HG03432 (cell line): ENCODE measurements around the gene CCDC15.
A peak's percentile ranks its signal among the peaks of the same experiment; 100 is the strongest.

Experiments
- ATAC-seq: cut with Tn5 transposase; IDR thresholded peaks from one replicate; pipeline ENCODE4 v1.9.1; 2021; ENCODE audit warnings: mild to moderate bottlenecking, moderate library complexity; ENCODE audit not compliant: unreplicated experiment

Gene CCDC15, protein sequence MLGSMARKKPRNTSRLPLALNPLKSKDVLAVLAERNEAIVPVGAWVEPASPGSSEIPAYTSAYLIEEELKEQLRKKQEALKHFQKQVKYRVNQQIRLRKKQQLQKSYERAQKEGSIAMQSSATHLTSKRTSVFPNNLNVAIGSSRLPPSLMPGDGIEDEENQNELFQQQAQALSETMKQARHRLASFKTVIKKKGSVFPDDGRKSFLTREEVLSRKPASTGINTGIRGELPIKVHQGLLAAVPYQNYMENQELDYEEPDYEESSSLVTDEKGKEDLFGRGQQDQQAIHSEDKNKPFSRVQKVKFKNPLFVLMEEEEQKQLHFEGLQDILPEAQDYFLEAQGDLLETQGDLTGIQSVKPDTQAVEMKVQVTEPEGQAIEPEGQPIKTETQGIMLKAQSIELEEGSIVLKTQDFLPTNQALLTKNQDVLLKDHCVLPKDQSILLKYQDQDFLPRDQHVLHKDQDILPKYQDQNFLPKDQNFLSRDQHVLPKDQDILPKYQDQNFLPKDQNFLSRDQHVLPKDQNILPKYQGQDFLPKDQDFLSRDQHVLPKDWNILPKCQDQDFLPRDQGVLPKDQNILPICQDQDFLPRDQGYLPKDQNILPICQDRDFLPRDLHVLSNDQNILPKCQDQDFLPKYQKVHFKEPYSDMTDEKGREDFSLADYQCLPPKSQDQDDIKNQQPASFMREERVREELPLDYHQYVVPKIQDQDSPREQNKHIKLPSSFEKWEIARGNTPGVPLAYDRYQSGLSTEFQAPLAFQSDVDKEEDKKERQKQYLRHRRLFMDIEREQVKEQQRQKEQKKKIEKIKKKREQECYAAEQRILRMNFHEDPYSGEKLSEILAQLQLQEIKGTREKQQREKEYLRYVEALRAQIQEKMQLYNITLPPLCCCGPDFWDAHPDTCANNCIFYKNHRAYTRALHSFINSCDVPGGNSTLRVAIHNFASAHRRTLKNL

GRCh38 chr11:124953753-124954589 lies at the start of gene CCDC15:
TSS of gene CCDC15 (plus strand) at chr11:124954202. CDS start at chr11:124954733, 531 bp downstream.
- ATAC-seq: peak; percentile 100

- ATAC-seq: no peak
These were observed 38.2 kb upstream of the CCDC15 start for GRCh38 chr11:124915541-124916369.

GRCh38 chr11:124916370-124916710 lies 37.7 kb upstream of the CCDC15 start:
- no peak for ATAC-seq

GRCh38 chr11:124917115-124917637 lies 36.8 kb upstream of the CCDC15 start:
- ATAC-seq: no peak

DNA sequence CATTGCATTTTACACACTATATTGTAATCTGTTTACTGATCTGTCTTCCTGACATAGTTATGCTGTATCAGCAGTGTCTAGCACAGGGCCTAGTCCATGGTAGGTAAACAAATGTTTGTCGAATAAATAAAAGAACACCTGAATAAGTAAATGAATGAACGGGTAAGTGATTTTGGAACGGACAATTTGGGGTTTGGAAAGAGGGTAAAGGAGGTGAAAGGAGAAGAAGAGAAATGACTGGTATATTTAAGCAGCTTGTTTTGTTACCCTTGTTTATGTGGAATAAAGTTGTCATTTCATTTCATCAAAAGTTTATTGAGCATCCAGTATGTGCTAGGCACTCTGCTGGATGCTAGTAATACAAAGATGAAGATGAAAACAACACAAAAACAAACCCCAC lies 35.1 kb upstream of the CCDC15 start, which contains the start of gene HEPN1:
Gene HEPN1 (plus strand): TSS at position 301 of the 400 bp plus-strand sequence.
- ATAC-seq: no peak

DNA sequence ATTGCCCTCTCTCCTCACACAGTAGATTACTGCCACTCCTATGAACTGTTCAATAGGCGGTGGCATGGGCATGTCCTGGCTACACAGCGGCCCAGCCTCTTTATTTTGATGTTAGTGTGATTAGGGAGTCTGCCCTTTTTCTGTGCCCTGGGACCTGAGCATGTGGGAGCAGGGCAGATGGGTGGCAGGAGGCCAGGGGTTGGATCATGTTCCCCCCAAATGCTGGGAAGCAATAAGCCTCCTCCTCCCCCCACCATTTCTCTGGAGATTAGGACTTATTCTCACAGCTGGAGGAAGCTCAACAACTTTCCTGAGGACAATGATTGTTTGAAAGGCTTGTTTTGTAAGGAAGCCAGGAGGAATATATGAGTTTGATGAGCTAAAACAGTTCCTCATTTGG lies 34.1 kb upstream of the CCDC15 start:
- ATAC-seq: no peak

DNA sequence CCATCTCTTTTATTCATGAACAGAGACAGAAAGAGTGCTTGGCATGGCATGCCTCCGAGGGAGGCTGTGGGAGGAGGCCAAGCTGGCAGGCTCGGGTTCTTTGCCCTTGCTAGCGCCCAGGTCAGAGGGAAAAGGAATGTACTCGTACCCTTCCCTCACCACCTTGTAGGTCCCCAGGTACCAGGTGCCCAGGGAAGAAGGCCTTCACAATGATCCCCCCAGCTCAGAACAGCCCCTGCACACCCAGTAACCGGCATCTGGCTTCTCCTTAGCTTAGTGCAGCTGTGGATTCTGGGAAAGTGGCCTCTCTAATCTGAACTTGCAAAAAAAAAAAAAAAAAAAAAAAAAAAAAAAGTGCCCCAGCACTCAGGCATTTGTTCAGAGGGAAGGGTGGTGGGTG lies 33.6 kb upstream of the CCDC15 start:
- ATAC-seq: no peak

- ATAC-seq: peak; percentile 76
These were observed 33.0 kb upstream of the CCDC15 start for GRCh38 chr11:124920870-124921609.

- ATAC-seq: no peak
These were observed 31.2 kb upstream of the CCDC15 start for GRCh38 chr11:124922831-124923230.

DNA sequence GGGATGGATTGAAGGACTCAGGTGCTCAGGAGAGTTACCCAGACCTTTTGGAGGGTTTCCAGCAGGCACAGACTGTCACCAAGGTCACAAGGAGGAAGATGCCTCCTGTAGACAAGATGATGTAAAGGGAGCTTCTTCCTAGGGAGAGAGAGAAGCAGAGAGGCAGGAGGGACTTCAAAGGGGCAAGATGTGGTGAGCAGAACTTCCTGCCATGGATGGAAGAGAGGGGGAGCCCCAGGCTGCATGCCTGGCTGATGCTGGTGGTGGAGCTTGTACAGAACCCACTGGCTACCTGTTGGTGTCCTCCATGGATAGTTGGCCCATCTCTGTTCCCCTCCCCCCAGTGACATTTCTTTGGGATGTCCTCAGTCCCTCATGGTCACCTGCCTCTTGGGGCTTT lies 30.7 kb upstream of the CCDC15 start:
- ATAC-seq: no peak

GRCh38 chr11:124928942-124929665 lies 24.9 kb upstream of the CCDC15 start:
- no peak for ATAC-seq

DNA sequence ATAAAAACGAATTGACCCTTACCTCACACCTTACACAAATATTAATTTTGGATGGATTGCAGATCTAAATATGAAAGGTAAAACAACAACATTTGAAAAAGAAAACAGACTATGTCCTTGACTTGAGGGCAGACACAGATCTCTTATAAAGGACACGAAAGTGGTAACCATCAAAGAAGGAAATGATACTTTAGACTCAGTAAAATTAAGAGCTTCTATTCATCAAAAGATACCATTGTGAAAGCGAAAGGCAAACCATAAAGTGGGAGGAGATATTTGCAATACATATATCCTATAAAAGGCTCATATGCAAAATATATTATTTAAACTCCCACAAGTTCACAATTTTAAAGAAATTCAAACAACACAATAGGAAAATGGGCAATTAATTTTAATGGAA lies 23.2 kb upstream of the CCDC15 start:
- ATAC-seq: peak; percentile 93

DNA sequence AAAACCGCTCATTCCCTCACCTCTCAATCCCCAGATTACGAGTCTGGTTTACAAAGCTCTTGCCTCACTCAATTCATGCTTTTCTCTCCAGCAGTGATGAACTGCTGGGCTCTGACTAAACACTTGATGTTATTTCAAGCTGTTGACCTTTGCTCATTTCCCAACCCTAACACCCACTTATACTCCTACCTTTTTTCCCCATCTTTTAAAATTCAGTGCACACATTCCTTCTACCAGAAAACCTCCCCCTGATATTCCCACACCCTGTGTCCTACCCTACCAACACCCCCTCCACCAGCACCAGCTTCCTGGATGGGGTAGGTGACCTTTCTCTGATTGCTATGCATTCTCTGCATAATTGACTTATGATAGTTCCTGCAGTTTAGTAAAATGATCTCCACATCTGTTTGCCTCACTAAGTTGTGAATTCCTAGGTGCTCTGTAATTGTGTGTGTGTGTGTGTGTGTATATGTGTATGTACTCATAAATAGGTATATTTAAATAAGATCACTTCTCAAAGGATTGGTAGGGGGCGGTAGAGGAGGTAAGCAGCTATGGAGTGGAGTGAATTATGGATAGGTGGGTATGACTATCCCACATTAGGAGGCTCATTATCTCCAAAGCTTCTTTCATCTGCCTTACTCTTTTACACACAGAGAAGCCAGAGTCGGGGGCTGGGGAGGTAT lies 19.0 kb upstream of the CCDC15 start:
- ATAC-seq: no peak

GRCh38 chr11:124935548-124936514 lies 18.2 kb upstream of the CCDC15 start, which contains the start of gene HEPACAM:
TSS of gene HEPACAM (minus strand) at chr11:124936047. CDS start at chr11:124936006, 41 bp downstream.
- ATAC-seq: no peak

DNA sequence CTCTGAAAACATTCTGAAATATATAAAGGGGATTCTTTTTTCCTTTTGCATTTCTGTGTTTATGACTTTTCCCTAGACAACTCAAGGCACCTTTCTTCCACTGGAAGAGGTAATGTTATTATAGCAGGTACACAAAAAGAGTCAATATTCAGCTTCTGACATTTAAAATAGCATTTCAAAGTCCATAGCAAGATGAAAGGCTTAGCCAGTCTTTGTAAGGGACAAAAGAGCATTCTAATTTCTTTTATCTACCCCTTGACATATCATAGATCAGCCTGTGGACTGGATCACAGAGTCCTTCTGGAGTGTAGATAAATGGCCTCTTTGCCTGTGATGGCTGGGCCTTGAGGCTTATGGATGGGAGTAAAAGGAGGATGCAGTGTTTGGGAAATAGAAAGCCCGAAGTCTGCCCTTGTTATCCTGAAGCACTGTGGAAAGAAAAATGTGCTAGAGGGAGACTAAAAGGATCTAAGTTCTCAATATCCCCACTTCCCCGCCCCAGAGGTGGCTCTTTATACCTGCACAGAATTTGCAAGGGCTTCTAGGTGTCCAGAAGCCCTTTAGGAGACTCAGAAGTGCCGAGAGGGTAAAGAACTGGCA lies 16.6 kb upstream of the CCDC15 start:
- ATAC-seq: no peak

DNA sequence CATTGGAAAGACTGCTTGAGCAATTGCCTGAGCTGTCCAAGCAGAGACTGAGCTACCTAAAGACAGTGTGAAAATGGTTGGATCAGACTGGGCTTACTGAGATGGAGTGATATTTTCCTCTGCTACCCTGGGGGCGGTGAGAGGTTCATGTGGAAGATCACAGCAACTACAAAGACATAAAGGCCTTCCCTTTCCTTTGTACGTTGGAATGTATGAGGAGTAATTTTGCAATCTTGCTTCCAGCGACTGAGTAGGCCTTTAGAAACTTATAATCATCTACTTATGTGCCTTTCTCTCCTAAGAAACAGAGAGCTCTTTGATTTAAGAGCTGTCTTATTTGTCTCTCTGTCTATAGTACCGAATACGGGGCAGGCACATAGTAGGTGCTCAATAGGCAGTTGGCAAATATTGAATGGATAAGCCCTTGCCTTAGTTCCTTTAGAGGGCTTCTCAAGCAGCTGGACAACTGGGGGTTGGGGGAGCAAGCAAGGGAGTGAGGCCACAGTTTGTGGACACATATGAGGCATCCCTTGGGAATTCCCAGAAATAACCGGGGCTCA lies 15.7 kb upstream of the CCDC15 start:
- ATAC-seq: no peak
